Measurements from ENCODE around the gene MYBBP1A.

The MYBBP1A gene

GRCh38 chr17:4502466-4503154 is 52.6 kb downstream of the MYBBP1A start:
- H3K27me3 Mint-ChIP-seq, result peaks cover 73% of the 10 kb centered on the region
- intact Hi-C loops (cut with micrococcal nuclease), result no loop called here
- H3K36me3 Mint-ChIP-seq (ENCODE audit: low read depth), result no peaks in the 10 kb centered on the region
- H3K4me1 Mint-ChIP-seq (ENCODE audit: low read depth), result peaks cover 24% of the 10 kb centered on the region
- no peak overlapping the region for H3K4me3 Mint-ChIP-seq
- H3K9me3 Mint-ChIP-seq, result no peaks in the 10 kb centered on the region
- H3K27ac Mint-ChIP-seq, result no peak overlapping the region

GRCh38 chr17:4501295-4501949 is 53.8 kb downstream of the MYBBP1A start:
- H3K27me3 Mint-ChIP-seq, result peaks cover 85% of the 10 kb centered on the region
- intact Hi-C loops (cut with micrococcal nuclease), result no loop called here
- H3K27ac Mint-ChIP-seq, result no peak overlapping the region
- no peak overlapping the region for H3K4me3 Mint-ChIP-seq
- no peaks in the 10 kb centered on the region for H3K36me3 Mint-ChIP-seq (ENCODE audit: low read depth)
- H3K9me3 Mint-ChIP-seq, result no peaks in the 10 kb centered on the region
- peaks cover 24% of the 10 kb centered on the region for H3K4me1 Mint-ChIP-seq (ENCODE audit: low read depth)

- Mint-ChIP-seq H3K27me3 (peaks cover 75% of the 10 kb centered on the region), H3K36me3 (ENCODE audit: low read depth) (no peaks in the 10 kb centered on the region), H3K4me1 (ENCODE audit: low read depth) (peaks cover 24% of the 10 kb centered on the region), H3K9me3 (no peaks in the 10 kb centered on the region), H3K4me3 (peak overlapping the region; percentile 74), H3K27ac (no peak overlapping the region)
- intact Hi-C loops (cut with micrococcal nuclease), result no loop called here
Observed at GRCh38 chr17:4500191-4500571, 55.0 kb downstream of the MYBBP1A start.

- intact Hi-C loops (cut with micrococcal nuclease), result loop anchor here (10.0 kb wide), 1 partner anchor 65 kb away; the partner anchor contains the start of gene SPNS3
- Mint-ChIP-seq H3K9me3 (no peaks in the 10 kb centered on the region), H3K27ac (peak overlapping the region; percentile 25), H3K36me3 (ENCODE audit: low read depth) (no peaks in the 10 kb centered on the region), H3K4me1 (ENCODE audit: low read depth) (peaks cover 22% of the 10 kb centered on the region), H3K4me3 (peak overlapping the region; percentile 74), H3K27me3 (peaks cover 69% of the 10 kb centered on the region)
Observed at GRCh38 chr17:4499431-4500190, 55.6 kb downstream of the MYBBP1A start.

GRCh38 chr17:4498461-4499397 is 56.5 kb downstream of the MYBBP1A start, which contains the start of gene SPNS2:
Gene SPNS2, plus strand, starts transcription at chr17:4498881. Its CDS starts 167 bp downstream, at chr17:4499048.
- peaks cover 16% of the 10 kb centered on the region for H3K4me1 Mint-ChIP-seq (ENCODE audit: low read depth)
- H3K27me3 Mint-ChIP-seq, result peaks cover 62% of the 10 kb centered on the region
- H3K36me3 Mint-ChIP-seq (ENCODE audit: low read depth), result no peaks in the 10 kb centered on the region
- no peaks in the 10 kb centered on the region for H3K9me3 Mint-ChIP-seq
- peak within 1 kb of the TSS; percentile 74 for H3K4me3 Mint-ChIP-seq
- peak within 1 kb of the TSS; percentile 25 for H3K27ac Mint-ChIP-seq
- intact Hi-C loops (cut with micrococcal nuclease), result loop anchor here (10.0 kb wide), 1 partner anchor 64 kb away; the partner anchor contains the start of gene SPNS3

GRCh38 chr17:4497101-4497824 is 57.9 kb downstream of the MYBBP1A start:
- H3K36me3 Mint-ChIP-seq (ENCODE audit: low read depth), result no peaks in the 10 kb centered on the region
- peaks cover 52% of the 10 kb centered on the region for H3K27me3 Mint-ChIP-seq
- H3K9me3 Mint-ChIP-seq, result no peaks in the 10 kb centered on the region
- peaks cover 30% of the 10 kb centered on the region for H3K4me1 Mint-ChIP-seq (ENCODE audit: low read depth)
- intact Hi-C loops (cut with micrococcal nuclease), result loop anchor here (10.0 kb wide), 1 partner anchor 62 kb away; the partner anchor contains the start of gene SPNS3
- H3K27ac Mint-ChIP-seq, result no peak overlapping the region
- H3K4me3 Mint-ChIP-seq, result no peak overlapping the region

GRCh38 chr17:4492721-4493561 is 62.2 kb downstream of the MYBBP1A start:
- Mint-ChIP-seq H3K27ac (peak overlapping the region; percentile 8), H3K27me3 (peaks cover 19% of the 10 kb centered on the region), H3K36me3 (ENCODE audit: low read depth) (no peaks in the 10 kb centered on the region), H3K9me3 (no peaks in the 10 kb centered on the region), H3K4me3 (no peak overlapping the region), H3K4me1 (ENCODE audit: low read depth) (peaks cover 42% of the 10 kb centered on the region)
- intact Hi-C loops (cut with micrococcal nuclease), result loop anchor here (10.0 kb wide), 1 partner anchor 58 kb away; the partner anchor contains the start of gene SPNS3

GRCh38 chr17:4490637-4491061 is 64.5 kb downstream of the MYBBP1A start:
- Mint-ChIP-seq H3K9me3 (no peaks in the 10 kb centered on the region), H3K36me3 (ENCODE audit: low read depth) (no peaks in the 10 kb centered on the region), H3K27me3 (peaks cover 10% of the 10 kb centered on the region), H3K27ac (no peak overlapping the region), H3K4me1 (ENCODE audit: low read depth) (peaks cover 65% of the 10 kb centered on the region), H3K4me3 (no peak overlapping the region)
- intact Hi-C loops (cut with micrococcal nuclease), result loop anchor here (10.0 kb wide), 1 partner anchor 56 kb away; the partner anchor contains the start of gene SPNS3

GRCh38 chr17:4490109-4490591 is 65.0 kb downstream of the MYBBP1A start:
- H3K4me1 Mint-ChIP-seq (ENCODE audit: low read depth), result peaks cover 66% of the 10 kb centered on the region
- no peak overlapping the region for H3K27ac Mint-ChIP-seq

GRCh38 chr17:4488989-4489595 is 66.1 kb downstream of the MYBBP1A start:
- Mint-ChIP-seq H3K36me3 (ENCODE audit: low read depth) (no peaks in the 10 kb centered on the region), H3K9me3 (no peaks in the 10 kb centered on the region), H3K27ac (no peak overlapping the region), H3K4me1 (ENCODE audit: low read depth) (peaks cover 66% of the 10 kb centered on the region), H3K4me3 (no peak overlapping the region), H3K27me3 (peaks cover 10% of the 10 kb centered on the region)
- intact Hi-C loops (cut with micrococcal nuclease), result no loop called here

More at GRCh38 chr17:4490109-4490591, 65.0 kb downstream of the MYBBP1A start:
- Mint-ChIP-seq H3K9me3 (no peaks in the 10 kb centered on the region), H3K4me3 (no peak overlapping the region), H3K36me3 (ENCODE audit: low read depth) (no peaks in the 10 kb centered on the region), H3K27me3 (peaks cover 10% of the 10 kb centered on the region)
- intact Hi-C loops (cut with micrococcal nuclease), result loop anchor here (10.0 kb wide), 1 partner anchor 55 kb away; the partner anchor contains the start of gene SPNS3
